Amygdala (tissue), 56 donors: ENCODE measurements around the gene RAE1.

Experiments used
- DNase-seq, 56 donors: peaks; one replicate each; lab custom pipeline; 2025; lab: John Stamatoyannopoulos, UW

Gene RAE1

DNA sequence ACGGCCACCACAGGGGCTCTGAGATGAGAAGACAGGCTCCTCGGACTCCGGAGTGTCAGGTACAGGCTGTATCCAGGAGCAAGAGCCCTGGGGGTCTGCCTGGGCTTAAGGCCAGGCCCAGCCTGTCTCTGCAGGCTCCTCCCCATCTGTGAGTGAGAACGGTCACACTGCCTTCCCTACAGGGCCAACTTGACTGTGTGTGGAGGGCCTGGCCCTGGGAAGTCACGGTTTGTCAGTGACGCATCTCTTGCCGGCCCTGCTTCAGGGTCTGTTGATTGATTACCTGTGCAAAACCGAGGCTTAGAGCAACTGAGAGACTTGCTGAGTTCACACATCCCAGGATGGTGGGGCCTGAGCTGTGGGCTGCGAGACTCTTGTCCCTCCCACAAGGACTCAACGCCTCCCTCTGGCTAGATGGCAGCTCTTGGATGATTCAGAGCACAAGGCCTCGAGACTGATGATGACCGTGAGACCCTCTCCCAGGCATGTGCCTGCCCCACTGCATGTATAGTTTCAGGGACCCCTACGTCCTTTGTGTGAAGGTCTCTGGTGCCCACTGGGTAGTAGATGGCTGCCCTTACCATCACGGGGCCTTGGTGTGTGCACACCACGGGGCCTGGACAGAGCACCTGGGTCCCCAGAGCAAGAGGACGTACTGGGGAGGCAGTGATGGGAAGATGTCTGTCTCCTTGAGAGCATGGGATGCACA, 46.1 kb downstream of the RAE1 start:
- no peak for DNase-seq

DNA sequence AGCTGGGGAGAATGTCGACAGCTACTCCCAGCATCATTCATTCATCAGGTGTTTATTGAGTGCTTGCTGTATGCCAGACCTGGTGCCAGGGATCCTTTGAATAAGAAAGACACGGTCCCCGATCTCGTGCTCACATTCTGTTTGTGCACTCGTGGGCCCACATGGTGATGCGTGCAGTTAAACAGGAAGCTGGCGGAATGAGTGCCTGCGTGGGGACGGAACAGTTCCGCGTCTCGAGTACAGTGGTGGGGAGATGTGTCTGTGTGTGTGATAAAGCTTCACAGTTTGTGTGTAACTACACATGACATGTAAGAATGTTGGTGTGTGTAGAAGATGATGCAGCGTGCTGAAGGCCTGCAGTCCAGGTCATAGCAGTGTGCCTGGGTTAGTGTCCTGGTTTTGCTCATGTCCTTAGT, 46.6 kb downstream of the RAE1 start:
- DNase-seq = peak in 3 of 56 donors; percentile 8 to 17 (median 17)

DNA sequence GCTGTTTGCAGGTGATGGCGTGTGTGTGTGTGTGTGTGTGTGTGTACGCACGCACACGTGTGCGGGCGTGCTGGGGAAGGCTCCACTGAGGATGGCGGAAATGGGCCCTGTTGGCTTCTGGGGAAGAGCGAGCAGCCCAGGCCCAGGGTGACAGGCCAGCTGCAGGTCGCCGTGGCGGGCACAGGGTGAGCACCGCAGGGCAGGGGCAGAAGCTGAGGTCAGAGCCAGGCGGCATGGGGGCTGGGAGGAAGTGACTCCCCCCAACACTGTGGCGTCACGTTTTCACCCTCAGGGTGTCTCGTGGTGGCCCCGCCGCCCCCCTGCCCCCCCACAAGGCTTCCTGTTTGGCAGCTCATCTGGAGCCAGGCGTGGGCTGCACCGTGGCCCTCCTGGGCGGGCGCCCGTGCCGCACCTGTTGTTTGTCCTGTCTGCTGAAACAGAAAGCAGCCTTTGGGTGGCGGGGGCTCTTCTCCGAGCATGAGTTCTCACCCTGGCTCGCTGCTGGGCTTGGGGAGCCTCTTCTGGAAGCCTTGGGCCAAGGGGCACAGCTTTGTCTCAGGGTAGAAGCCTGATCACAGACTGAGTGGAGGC, 47.3 kb downstream of the RAE1 start:
- peak in 2 of 56 donors; percentile 33 to 71 for DNase-seq

DNA sequence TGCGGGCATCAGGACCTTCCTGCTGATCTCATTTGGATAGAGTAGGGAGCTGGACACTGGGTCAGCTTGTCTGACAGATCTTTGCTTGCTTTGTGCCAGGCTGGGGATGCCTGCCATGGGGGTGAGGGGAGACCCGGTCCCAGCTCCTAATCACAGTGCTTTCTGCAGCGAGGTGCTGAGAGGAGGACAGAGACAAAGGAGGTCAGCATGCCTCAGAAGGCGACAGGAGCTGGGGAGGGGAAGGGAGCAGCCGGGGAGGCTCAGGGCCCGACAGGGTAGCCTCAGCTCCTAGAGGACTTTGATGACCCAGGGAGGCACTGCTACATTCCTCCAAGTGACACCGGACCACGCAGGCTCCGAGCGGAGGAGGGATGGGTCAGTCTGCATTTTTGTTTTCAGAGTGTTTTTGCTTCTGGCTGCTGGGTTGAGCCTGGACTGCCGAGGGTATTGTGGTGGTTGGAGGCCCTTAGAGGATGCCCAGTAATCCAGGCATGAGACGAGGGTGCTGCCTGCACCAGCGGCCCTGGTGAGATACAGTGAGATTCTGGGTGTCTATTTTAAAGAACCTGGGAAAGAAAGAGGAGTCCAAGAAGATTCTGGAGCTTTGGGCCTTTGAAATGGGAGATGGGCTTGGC, 48.0 kb downstream of the RAE1 start:
- no peak for DNase-seq

DNA sequence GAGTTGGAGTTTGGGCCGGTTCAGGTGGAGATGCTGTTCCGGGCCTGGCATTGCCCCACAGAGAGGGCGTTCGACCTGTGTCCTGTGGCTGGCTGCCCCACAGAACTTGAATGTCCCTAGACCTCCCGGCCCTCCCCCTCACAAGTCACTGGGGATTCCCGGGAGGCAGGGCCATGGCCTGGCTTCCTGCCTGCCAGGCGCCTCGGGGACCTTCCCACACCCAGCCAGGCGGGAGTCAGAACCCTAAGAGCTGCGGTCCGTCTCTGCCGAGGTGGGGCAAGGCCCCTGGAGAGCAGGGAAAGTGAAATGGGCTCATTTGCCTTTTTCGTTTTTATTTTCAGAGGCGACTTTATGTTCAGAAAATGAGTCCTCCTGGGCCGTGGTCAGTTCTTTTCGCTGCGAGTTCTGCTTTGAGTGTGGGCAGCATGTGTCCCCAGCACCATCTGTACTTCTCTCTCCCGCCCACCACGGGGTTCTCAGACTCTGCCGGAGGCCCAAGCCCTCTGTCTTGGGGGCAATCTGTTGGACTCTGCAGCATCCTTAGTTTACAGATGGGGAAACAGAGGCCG, 48.6 kb downstream of the RAE1 start:
- peak in 2 of 56 donors; percentile 26 to 47 for DNase-seq

DNA sequence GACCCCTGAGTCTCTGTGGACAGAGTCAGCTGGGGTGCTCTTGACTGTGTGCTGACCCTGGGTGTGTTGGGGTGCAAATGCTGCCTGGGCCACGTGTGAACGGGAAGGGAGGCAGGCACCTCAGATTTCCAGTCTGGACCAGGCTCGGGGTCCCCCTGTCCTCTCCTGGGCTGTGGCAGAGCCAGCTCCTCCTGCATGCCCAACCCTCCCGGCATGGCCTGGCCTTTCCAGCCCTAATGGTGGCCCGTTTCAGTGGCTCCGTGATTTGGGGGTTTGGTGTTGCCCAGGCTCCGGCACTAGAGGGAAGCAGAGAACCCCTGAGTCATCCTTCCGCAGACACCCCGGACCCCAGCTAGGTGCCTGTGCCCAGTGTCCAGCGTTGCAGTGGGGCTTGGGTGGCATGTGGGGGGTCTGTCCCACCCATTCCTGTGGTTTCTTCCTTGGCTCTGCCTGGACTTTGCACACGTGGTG, 49.2 kb downstream of the RAE1 start:
- peak in 2 of 56 donors; percentile 1 to 21 for DNase-seq

DNA sequence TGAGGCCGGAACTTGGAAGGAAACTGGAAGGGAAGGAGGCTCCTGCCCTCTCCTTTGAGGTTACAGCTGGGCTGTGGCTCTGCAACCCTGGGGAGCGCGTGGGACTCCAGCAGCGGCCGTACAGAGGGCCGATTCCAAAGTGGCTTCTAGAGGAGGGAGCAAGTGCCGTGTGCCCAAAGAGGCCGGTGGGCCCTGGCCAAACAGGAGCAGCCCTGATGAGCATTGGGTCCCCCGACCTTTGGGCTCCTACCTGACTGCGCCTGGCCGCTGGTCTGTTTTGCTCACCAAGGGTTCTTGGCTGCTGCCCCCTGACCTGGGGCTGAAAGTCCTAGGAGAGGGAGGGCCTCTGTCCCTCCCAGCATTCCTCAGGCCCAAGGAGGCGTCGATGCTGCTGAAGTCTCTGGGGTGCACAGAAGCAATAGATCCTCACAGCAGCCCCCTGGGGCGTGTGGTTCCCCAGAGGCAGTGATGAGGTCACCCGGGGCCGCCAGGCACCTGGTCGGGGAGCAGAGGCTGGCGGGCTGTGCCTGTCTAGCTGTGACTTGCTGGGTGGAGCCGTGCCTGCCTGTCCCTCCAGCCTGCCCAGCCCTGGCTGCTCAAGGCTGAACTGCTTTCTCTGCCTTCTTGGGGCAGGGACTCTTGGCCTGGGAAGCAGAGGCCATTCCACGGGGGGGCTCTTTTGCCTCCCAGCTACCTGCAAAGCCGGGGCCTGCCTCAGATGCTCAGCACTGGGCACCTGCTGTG, 49.9 kb downstream of the RAE1 start:
- no peak for DNase-seq

DNA sequence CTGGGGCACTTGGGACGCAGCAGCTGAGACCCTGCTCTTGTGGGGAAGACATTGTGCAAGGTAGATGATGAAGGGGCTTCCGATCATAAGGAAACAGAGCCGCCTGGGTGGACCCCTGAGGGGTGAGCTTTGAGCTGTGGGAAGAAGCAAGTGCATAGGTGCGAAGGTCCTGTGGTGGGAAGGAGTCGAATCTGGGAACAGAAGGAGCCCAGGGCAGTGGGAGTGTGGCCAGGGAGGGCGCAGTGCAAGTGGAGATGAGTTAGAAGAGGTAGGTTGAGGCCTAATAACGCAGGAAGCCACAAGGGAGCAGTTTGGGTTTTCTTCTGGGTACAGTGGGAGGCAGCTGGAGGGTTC, 50.5 kb downstream of the RAE1 start:
- no peak for DNase-seq

DNA sequence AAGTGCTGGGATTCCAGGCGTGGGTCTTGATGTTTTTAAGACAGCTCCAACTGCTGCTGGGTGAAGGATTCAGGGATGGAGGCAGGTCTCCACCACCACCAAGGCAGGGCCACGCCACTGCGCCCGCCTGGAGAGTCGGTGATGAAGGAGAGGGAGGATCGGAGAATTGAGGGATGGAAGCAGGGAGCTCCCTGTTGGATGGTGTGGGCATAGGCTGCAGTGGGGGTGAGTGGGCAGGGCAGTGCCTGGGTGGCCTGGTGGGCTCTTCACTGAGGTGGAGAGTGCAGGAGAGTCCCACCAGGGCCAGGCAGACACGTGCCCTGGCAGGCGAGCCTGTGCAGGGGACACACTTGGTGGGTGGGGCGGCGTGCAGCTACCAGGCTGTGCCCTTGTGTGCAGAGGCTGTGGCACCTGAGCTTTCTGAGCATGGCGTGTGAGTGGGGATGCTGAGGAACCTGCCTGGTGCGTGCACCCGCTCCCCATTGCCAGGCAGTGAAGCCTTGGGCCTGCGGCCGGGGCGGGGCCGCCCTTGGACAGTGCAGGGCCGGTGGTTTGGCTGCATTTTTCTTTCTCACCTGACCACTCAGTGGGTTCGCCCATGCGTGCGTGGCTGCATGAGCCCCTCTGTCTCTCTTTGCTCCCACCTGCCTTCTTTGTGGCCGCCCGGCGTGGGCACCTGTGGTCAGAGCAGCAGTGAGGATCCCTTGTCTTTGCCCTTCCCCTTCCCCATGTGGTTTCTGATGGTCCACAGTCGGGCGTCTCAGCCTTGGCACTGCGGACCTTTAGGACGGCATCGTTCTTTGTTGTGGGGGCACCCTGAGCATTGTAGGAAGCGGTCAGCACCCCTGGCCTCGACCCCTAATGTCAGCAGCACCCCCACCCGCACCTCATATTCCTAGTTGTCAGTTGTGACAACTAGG, 51.4 kb downstream of the RAE1 start:
- no peak for DNase-seq

DNA sequence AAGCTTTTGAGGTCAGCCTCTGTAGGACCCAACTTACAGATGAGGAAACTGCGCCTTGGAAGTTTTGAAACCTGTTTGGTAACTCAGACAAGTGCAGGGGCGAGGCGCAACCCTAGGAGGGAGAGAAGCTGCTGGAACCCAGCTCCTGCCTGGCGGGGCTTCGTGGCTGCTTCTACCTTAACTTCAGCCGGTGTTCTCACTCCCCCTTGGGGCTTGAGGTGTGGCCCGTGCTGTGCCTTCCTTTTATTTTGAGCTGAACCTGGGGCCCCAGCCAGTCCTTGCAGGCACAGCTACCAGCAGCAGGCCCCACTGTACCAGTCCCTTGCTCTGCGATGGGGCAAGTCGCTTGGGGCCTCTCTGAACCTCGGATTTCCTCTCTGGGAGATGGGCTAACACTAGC, 52.2 kb downstream of the RAE1 start:
- no peak for DNase-seq

DNA sequence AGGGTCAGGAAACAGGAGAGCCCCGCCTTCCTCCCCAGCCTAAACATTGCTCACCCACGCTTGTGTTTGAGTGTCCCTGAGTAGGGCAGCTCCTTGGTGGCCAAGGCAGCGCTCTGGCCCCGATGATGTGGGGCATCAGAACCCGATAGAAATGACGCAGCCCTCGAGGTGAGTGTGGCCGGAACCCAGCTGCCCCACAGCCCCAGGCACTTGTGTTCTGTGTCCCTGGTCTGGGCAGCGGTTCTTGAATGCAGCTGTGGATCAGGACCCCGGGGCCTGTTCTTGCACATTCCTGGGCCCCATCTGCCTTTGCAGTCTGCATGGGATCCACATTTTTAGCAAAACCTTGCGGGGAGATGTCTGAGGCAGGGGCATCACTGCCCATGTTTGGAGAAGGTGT, 53.0 kb downstream of the RAE1 start:
- no peak for DNase-seq

DNA sequence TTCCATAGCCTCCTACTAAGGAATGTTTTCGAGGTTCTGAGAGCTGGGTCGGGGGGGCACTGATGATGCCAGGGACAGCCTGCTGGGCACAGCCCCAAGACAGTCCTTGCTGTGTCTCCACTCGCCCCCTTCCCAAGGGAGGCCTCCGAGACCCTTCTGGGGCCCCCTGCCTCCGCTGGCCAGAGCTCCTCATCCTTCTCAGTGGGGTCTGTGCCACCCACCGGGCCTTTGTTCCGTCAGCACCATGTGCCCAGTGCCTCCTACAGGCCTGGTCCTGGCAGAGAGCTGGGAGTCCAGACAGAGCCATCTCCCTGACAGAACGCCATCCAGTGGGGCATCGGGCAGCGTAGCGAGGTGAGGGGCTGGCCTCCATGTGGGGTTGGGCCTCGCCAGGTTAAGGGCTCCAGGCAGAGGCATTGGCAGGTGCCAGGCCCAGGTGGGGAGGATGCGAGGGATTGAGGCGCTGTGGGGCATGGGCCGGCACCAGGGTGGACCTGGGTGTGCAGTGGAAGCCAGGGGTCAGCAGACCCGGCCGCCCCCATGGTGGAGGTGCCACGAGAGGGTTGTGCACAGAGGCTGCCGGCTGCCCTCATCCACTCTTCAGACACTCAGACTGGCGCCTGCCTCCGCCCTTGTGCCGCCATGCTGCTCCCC, 53.5 kb downstream of the RAE1 start:
- DNase-seq = no peak

DNA sequence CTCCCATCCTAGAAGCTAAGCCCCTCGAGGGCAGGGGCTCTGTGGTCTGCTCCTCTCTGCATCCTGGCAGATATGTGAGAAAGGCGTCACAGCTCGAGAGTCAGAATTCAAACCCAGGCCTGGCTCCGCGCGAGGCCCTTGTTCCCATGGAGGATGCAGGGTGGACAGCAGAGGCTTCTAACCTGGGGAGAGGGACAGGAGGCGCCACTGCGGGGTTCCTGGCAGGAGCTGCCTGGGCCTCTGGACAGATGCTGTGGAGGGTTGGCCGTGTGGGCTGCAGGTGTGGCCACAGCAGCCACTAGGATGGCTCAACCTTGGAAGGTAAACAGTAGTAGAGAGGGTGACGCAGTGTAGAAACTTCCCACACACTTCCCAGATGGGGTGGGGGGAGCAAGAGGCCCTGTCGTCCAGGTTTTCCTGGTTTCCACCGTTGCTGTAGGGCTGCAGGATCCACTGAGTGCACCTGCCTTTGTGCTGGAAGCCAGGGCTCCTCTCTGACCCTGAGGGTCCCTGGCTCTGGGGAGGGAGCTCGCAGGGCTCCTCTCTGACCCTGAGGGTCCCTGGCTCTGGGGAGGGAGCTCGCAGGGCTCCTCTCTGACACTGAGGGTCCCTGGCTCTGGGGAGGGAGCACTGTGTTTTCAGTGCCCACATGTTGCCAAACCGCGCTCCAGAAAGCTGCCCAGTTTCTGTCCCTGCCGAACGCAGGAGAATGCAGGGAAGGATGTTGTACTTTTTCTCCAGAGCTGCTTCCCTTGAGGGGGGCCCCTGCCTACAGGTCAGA, 54.4 kb downstream of the RAE1 start:
- no peak for DNase-seq

DNA sequence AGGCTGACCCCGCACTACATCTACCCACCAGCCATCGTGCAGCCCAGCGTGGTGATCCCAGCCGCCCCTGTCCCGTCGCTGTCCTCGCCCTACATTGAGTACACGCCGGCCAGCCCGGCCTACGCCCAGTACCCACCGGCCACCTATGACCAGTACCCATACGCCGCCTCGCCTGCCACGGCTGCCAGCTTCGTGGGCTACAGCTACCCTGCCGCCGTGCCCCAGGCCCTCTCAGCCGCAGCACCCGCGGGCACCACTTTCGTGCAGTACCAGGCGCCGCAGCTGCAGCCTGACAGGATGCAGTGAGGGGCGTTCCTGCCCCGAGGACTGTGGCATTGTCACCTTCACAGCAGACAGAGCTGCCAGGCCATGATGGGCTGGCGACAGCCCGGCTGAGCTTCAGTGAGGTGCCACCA, 56.5 kb downstream of the RAE1 start:
- DNase-seq = no peak

DNA sequence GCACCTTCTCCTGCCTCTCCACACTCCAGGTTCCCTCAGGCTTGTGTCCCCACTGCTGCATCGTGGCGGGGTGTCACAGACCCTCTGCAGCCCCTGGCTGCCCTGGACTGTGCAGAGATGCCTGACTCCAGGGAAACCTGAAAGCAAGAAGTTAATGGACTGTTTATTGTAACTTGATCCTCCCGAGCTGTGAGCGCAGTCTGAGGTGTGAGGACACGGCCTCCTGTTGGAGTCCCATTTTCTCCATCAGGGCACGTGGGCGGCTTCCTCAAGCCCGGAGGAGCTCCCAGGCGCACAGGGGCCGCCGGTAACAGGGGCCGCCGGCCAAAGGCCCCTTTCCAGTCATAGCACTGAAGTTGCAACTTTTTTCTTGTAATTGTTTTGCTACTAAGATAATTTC, 57.1 kb downstream of the RAE1 start:
- DNase-seq = no peak

DNA sequence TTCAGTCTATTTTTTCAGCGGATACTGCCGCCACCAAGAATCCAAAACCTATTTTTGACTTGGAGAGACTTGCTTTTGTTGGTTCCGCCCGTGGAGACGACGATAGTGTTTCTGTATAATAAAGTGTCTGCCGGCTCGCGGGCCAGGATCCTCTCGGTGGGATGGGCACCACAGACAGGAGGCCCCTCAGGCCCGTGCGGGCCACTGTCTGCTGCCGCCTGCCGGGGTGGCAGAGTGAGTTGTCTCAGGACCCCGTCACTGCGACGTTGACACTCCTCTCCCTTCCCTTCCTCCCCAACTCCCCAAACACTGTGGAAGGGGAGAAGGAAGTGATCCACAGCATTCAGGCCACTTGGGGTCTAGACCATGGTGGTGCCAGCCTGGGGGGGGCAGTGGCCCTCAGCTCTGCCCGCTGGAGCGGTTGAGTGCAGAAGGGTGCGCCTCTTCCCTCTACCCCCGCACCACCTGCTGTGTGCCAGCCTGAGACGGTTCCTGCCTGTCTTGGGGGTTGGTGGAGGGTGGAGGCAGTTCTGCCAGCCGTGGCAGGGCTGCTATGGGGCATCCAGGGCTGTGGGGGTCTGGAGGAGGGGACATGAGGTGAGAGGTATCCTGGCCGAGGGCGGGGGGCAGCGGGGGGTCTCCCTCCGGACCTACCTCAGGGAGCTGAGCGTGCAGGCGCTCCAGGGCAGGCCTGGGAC, 57.6 kb downstream of the RAE1 start:
- no peak for DNase-seq

DNA sequence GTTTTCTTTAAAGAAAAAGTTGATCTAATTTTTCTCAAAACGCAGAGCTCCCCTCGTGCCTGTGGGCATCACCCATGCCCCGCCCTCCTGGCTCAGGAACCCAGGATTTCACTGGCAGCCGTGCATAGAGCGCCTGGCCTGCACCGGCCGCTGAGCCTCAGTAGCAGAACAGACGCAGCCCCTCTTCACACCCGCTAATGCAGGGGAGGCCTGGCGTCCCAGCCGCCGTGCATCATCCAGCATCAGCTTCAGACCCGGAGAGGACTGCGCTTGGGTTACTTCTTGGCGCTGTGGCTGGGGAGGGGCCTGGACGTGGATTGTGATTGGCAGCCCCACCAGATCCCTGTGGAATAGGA, 58.2 kb downstream of the RAE1 start:
- DNase-seq = peak in 2 of 56 donors; percentile 19 to 20
